Muscle layer of colon (tissue), 2 donors: ENCODE results near the gene BRD3OS.

Experiments
- H3K27ac ChIP-seq: one replicate; pipeline ENCODE4 v1.7.0; 2013; ENCODE audit warnings: low read depth, mild to moderate bottlenecking, low read length, moderate library complexity
- H3K27me3 ChIP-seq, 2 donors: one replicate each; pipeline ENCODE4 v1.7.0; 2013; ENCODE audit warnings: low read length in 2 of 2, mild to moderate bottlenecking in 2 of 2; ENCODE audit not compliant: insufficient read depth in 2 of 2, control insufficient read depth in 1 of 2
- H3K36me3 ChIP-seq: one replicate; pipeline ENCODE4 v1.7.0; 2013; ENCODE audit warnings: mild to moderate bottlenecking, low read length; ENCODE audit not compliant: insufficient read depth
- H3K4me1 ChIP-seq: one replicate; pipeline ENCODE4 v1.7.0; 2013; ENCODE audit warnings: mild to moderate bottlenecking, low read length; ENCODE audit not compliant: insufficient read depth
- H3K4me3 ChIP-seq, 2 donors: one replicate each; pipeline ENCODE4 v1.7.0; 2013; ENCODE audit warnings: low read length in 2 of 2, low read depth in 1 of 2, mild to moderate bottlenecking in 1 of 2, moderate library complexity in 1 of 2
- H3K9ac ChIP-seq: one replicate; pipeline ENCODE4 v1.7.0; 2013; ENCODE audit warnings: low read length
- H3K9me3 ChIP-seq: one replicate; pipeline ENCODE4 v1.7.0; 2013; ENCODE audit warnings: mild to moderate bottlenecking, low read length
- donor health status: abdominal sarcoma.
- donor health status: Adenocarcinoma of cecum.

The BRD3OS gene

DNA sequence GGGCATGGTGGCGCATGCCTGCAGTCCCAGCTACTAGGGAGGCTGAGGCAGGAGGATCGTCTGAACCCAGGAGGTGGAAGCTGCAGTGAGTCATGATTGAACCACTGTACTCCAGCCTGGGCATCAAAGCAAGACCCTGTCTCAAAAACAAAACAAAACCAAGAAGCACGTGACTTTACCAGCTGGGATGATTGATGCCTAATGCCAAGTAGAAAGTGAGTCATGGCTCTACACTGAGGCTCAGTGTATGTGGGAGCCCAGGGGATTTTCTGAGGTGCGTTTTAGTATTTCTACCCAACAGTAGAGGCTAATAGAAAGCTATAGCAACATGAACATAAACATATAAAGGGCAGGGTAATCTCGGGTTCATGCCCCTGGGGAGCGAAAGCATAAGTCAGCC is 13.9 kb upstream of the BRD3OS start:
- H3K36me3 ChIP-seq = no peaks in the 10 kb centered on the region
- H3K27ac ChIP-seq = no peak overlapping the region
- H3K4me3 ChIP-seq = no peak overlapping the region
- H3K9ac ChIP-seq = no peak overlapping the region
- no peaks in the 10 kb centered on the region for H3K9me3 ChIP-seq
- no peaks in the 10 kb centered on the region for H3K27me3 ChIP-seq
- H3K4me1 ChIP-seq = no peaks in the 10 kb centered on the region

DNA sequence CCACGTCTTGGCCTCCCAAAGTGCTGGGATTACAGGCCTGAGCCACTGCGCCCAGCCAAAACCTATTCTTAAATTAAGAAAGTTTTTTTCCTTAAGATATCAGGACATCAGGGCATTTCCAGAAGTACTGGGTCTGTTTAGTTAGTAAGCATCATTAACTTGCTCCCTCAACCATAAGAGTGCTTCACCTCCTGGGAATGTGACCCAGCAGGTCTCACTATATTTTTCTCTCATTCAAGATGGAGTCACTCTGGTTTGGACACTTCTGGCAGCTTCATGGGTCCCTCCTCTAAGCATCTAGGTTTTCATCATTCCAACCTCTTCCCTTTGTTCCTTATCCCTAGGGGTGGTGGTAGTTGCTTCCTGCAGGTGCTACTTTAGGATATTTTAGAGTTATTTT is 10.3 kb upstream of the BRD3OS start:
- no peak overlapping the region for H3K27ac ChIP-seq
- H3K9me3 ChIP-seq = no peaks in the 10 kb centered on the region
- no peak overlapping the region for H3K4me3 ChIP-seq
- no peak overlapping the region for H3K9ac ChIP-seq
- H3K36me3 ChIP-seq = no peaks in the 10 kb centered on the region
- no peaks in the 10 kb centered on the region for H3K4me1 ChIP-seq
- no peaks in the 10 kb centered on the region for H3K27me3 ChIP-seq

DNA sequence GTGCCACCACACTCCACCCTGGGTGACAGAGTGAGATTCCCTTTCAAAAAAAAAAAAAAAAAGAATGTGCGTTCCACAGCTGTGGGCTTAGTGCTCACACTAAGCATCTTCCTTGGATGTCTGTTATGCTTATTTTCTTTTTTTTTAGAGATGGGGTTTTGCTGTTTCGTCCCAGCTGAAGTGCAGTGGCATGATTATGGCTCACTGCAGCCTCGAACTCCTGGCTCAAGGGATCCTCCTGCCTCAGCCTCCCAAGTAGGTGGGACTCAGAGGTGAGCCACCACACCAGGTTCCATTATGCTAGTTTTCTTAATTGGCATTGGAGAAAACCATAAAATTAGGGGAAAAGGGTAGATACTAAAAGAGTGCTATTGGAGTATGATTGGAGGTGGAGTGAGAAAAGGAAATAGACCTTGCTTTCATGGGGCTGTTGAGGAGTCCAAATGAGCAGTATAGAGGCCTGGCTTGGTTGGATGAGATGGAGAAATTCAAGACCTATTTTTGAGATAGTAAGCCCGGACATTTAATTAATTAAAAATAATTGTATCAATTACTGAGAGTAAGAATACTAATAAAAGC is 978 bp upstream of the BRD3OS start:
- no peak overlapping the region for H3K27ac ChIP-seq
- H3K4me3 ChIP-seq = peak overlapping the region in 1 of 2 donors; percentile 47
- H3K36me3 ChIP-seq = peaks cover 16% of the 10 kb centered on the region
- H3K4me1 ChIP-seq = peaks cover 8% of the 10 kb centered on the region
- no peak overlapping the region for H3K9ac ChIP-seq
- H3K27me3 ChIP-seq = no peaks in the 10 kb centered on the region
- H3K9me3 ChIP-seq = no peaks in the 10 kb centered on the region

DNA sequence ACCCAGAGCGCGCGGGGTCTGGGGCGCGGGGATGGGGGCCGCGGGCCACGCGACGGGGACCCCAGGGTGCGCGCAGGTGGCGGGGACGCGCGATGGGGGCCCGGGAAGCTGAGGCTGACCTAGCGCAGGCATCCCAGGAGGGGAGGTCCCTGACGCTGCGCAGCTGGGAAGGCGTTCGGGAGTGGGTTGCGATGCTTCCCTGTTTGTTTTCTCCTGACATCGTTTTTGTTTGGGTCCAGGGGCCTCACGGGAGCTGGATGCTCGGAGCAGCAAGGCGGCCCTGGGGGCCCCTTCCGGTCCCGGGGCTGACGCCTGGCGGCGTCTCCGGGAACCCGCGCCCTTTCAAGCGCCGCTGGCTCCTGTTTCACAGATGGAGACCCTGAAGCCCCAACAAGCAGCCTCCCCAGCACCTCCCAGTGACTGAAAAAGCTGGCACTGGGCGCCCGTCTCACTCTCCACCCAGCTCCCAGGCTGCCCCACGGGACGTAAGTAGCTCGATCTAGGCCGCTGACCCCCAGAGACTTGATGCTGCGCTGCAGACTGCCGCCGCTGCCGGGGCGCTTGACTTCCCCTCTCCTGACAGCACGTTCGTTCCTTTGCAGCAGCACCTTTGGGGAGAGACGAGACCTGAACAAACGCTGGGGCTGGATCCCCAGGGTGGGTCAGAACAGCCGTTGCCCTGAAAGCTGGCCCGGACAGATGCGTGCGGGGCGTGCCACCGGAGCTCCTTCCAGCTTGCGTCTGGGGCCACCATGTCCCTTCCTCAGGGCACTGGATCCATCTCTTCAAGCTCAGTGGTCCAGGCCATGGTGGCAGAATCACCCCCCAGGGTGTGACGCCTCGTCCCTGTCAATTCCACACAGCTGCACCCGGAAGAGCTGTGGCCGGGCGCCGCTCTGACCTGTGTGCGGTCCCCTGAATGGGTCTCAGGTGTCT is 593 bp downstream of the BRD3OS start:
- Histone ChIP-seq H3K36me3 (peaks cover 22% of the 10 kb centered on the region), H3K27ac (peak overlapping the region; percentile 53), H3K9me3 (no peaks in the 10 kb centered on the region), H3K4me1 (peaks cover 8% of the 10 kb centered on the region), H3K27me3 (no peaks in the 10 kb centered on the region), H3K9ac (peak overlapping the region; percentile 9), H3K4me3 (peak overlapping the region; percentile 64 to 70)

DNA sequence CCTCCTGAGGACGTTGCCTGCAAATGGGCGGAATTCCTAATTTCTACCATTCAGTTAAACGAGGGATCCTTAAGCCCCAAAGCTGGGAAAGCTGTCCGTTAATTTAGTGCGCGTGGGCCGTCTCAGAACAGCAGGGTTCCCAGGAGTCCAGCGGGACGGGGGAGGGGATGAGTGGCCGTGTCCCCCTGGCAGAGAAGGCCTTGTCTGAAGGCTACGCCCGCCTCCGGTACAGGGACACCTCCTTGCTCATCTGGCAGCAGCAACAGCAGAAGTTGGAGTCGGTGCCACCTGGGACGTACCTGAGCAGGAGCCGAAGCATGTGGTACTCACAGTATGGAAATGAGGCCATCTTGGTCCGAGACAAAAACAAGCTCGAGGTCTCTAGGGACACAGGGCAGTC is 1.3 kb downstream of the BRD3OS start:
- Histone ChIP-seq H3K27me3 (no peaks in the 10 kb centered on the region), H3K9ac (no peak overlapping the region), H3K27ac (no peak overlapping the region), H3K36me3 (peaks cover 24% of the 10 kb centered on the region), H3K4me1 (peaks cover 8% of the 10 kb centered on the region), H3K9me3 (no peaks in the 10 kb centered on the region), H3K4me3 (no peak overlapping the region)

DNA sequence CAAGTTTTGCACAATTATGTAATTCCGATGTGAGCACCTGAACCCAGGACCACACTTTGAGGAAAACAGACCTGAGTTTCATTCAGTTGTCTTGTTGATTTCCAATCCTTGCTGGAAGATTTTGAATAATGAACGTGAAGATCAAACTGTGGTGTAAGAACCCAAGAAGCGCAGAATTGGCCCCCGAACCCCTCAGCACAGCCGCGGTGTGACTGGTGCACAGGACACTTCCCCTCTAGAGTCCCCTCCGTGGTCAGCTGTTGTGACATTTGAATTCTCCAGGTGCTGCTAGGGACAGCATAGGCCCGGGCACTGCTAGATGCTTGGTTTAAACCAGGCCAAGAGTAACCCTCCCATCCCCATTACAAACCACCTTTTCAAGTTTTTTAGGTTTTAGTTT is 1.7 kb downstream of the BRD3OS start:
- H3K4me3 ChIP-seq = no peak overlapping the region
- no peaks in the 10 kb centered on the region for H3K9me3 ChIP-seq
- H3K27me3 ChIP-seq = no peaks in the 10 kb centered on the region
- no peak overlapping the region for H3K9ac ChIP-seq
- no peak overlapping the region for H3K27ac ChIP-seq
- H3K4me1 ChIP-seq = peaks cover 8% of the 10 kb centered on the region
- peaks cover 27% of the 10 kb centered on the region for H3K36me3 ChIP-seq

DNA sequence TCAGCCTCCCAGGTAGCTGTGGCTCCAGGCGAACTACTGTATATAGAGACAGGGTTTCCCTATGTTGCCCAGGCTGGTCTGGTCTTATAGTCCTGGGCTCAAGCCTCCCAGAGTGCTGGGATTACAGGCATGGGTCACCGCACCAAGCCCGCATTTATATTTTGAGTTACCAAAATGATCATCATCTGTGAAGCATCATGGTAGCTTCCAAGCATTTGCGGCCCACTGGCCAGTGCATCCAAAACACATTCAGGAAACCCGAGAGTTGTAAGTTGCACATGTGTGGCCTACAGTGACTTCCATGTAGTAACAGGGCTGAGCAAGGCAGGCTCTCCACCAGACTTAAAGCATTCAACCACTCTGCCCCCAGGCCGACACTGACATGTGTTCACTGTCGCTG is 2.3 kb downstream of the BRD3OS start:
- Histone ChIP-seq H3K9ac (no peak overlapping the region), H3K4me1 (peaks cover 8% of the 10 kb centered on the region), H3K27me3 (no peaks in the 10 kb centered on the region), H3K36me3 (peaks cover 27% of the 10 kb centered on the region), H3K27ac (no peak overlapping the region), H3K9me3 (no peaks in the 10 kb centered on the region), H3K4me3 (no peak overlapping the region)

DNA sequence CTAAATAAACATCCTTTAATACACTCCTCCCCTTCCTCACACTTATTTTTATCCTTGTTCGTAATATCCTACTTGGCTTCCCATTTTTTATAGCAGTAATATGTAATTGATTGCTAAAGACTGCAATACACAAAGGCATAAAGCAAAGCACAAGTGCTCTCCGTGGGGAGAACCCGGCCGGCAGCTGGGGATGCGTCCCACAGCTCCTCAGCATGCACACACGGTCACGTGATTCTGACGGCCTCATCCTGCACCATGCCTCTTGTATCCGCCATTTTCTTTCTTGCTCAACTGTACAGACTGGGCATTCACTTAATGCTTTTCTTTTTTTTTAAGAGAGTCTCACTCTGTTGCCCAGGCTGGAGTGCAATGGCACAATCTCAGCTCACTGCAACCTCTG is 2.8 kb downstream of the BRD3OS start:
- Histone ChIP-seq H3K9ac (no peak overlapping the region), H3K36me3 (peaks cover 31% of the 10 kb centered on the region), H3K27ac (no peak overlapping the region), H3K4me3 (no peak overlapping the region), H3K27me3 (no peaks in the 10 kb centered on the region), H3K9me3 (no peaks in the 10 kb centered on the region), H3K4me1 (peaks cover 8% of the 10 kb centered on the region)

DNA sequence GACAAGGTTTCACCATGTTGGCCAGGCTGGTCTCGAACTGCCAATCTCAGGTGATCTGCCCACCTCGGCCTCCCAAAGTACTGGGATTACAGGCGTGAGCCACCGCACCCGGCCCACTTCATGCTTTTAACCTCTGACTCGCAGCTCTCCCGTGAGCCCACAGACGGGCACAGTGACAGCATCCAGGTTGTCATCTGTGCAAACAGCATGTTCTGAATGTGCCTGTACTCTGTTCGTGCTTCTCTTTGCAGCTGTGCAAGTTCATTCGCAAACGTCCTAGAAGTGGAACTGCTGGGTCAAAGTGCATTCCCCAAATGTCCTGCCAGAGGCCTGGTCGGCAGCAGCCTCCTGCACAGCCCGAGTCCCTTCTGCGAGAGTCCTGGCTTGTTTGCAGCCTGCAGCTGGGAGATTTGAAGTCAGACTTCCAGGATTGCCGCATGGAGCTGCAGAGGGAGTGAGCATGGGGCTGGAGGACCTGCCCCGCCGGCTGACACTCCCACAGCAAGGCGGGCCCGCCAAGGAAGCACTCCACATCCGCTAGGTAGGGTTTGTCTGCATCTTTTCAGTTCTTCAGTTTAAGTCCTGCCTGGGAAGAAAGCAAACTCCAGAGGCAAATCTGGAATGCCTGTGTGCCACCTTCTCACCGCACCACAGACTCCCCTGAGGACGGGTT is 3.4 kb downstream of the BRD3OS start:
- peaks cover 8% of the 10 kb centered on the region for H3K4me1 ChIP-seq
- no peaks in the 10 kb centered on the region for H3K9me3 ChIP-seq
- H3K27me3 ChIP-seq = no peaks in the 10 kb centered on the region
- no peak overlapping the region for H3K4me3 ChIP-seq
- H3K36me3 ChIP-seq = peaks cover 38% of the 10 kb centered on the region
- H3K9ac ChIP-seq = no peak overlapping the region
- no peak overlapping the region for H3K27ac ChIP-seq

DNA sequence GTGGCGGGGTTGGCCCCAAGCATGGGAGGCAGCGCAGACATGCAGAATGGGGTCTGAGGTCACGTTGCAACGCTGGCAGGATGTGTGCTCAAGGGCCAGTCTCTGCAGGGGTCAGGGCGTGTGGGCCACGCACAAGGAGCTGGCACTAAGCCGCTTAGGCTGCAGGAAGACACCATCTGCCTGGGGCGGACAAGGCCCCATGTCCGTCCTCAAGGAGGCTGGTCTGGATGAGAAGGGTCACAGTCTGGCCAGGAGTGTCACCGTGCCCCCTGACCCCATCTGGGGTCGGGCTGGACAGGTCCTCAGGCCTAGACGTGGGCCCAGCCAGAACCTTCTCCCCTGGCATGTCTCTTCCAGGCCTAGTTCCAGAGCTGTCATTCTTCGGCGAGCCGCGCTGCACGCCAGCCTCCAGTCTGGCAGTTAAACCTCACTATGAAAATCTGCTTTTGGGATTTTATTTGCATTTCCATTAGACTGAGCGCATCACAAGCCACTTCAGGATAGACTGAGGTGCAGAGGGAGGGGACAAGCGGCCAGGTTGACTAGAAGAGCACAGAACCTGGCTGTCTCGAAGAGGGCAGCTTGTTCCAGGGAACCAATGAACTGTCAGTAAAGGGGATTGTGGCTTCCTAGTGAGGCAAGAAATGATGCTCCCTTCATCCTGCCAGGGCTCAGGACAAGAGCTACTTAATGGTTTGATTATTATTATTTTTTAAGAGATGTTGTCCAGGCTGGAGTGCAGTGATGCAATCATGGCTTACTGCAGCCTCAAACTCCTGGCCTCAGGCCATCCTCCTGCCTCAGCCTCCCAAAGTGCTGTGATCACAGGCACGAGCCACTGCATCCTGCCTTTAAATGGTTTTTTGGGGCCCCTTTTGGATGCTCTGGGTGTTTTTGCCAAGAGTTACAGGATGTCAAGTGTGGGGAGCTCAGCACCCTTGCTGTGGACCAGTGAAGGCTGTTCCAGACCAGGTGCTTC is 4.3 kb downstream of the BRD3OS start:
- Histone ChIP-seq H3K27me3 (no peaks in the 10 kb centered on the region), H3K4me1 (peaks cover 8% of the 10 kb centered on the region), H3K4me3 (no peak overlapping the region), H3K9me3 (no peaks in the 10 kb centered on the region), H3K9ac (no peak overlapping the region), H3K27ac (no peak overlapping the region), H3K36me3 (peaks cover 46% of the 10 kb centered on the region)
